Activated B cell treated with CpG ODN at 0.5 μM for 24 hours (primary cell): Measurements from ENCODE around the gene TM4SF20. TPM values are rescaled to one million over a fixed set of nuclear protein-coding genes. Genes with fewer than 3 reads are reported as not detected.

Experiments used
- ATAC-seq: fragments of 200-7000 bp; cut with Tn5 transposase; one replicate; pipeline ENCODE4 v1.10.0; 2021; ENCODE audit warnings: low read depth, mild to moderate bottlenecking, moderate library complexity
- CTCF ChIA-PET: fragments of 350-600 bp; sonication (Branson Sonifier 250); formaldehyde crosslinking; loops from one replicate; lab custom pipeline; 2021; ENCODE audit warnings: antibody characterized with exemption; lab: Charles Lee
- POLR2A ChIA-PET: fragments of 350-600 bp; sonication (Branson Sonifier 250); formaldehyde crosslinking; loops from one replicate; lab custom pipeline; 2021; ENCODE audit warnings: antibody characterized with exemption; lab: Charles Lee
- DNase-seq: peaks from one replicate; pipeline ENCODE4 v3.0.0; 2022
- H3K27ac Mint-ChIP-seq: one replicate; pipeline ENCODE4 v1.8.0; 2020; ENCODE audit warnings: mixed read lengths
- H3K27me3 Mint-ChIP-seq: one replicate; pipeline ENCODE4 v1.8.0; 2021; ENCODE audit warnings: mixed read lengths
- H3K36me3 Mint-ChIP-seq: one replicate; pipeline ENCODE4 v1.8.0; 2021; ENCODE audit warnings: low read depth, mixed read lengths
- H3K4me1 Mint-ChIP-seq: one replicate; pipeline ENCODE4 v1.8.0; 2021; ENCODE audit warnings: mixed read lengths
- H3K4me3 Mint-ChIP-seq: one replicate; pipeline ENCODE4 v1.8.0; 2020; ENCODE audit warnings: mild to moderate bottlenecking, mixed read lengths
- H3K9me3 Mint-ChIP-seq: one replicate; pipeline ENCODE4 v1.8.0; 2020; ENCODE audit warnings: mixed read lengths
- CTCF ChIP-seq: fragments of 200-600 bp; IDR thresholded peaks from one replicate; pipeline ENCODE4 v1.8.0; 2022; ENCODE audit warnings: antibody characterized with exemption, mild to moderate bottlenecking
- intact Hi-C: fragments of 100-400 bp; cut with micrococcal nuclease; formaldehyde crosslinking; loops from one replicate; pipeline ENCODE4 v1.15.1; 2024
- total RNA-seq: library from RNA; stranded (reverse); gene quantifications from 2 replicates; pipeline ENCODE4 v1.2.3, GENCODE V29; 2022

Gene TM4SF20
- not detected in 2 replicates for total RNA-seq

GRCh38 chr2:227379095-227379494 is at the start of gene TM4SF20:
TSS of gene TM4SF20 (minus strand) at chr2:227379306. CDS start at chr2:227379268, 38 bp downstream.
- DNase-seq (no peak), ATAC-seq (no peak)
- peaks cover 13% of the 10 kb centered on the region for H3K4me1 Mint-ChIP-seq
- H3K27ac Mint-ChIP-seq: no peak within 1 kb of the TSS
- CTCF ChIA-PET: interaction anchor here (0.5 kb wide), 1 partner anchor 163 kb away, joined by 3 read pairs; no protein-coding TSS in a partner anchor
- no peaks in the 10 kb centered on the region for H3K36me3 Mint-ChIP-seq
- peaks cover 3% of the 10 kb centered on the region for H3K27me3 Mint-ChIP-seq
- TF ChIP-seq CTCF: no peak
- intact Hi-C loops: no loop called here
- POLR2A ChIA-PET: no interaction called here
- H3K9me3 Mint-ChIP-seq: peaks cover 3% of the 10 kb centered on the region
- no peak within 1 kb of the TSS for H3K4me3 Mint-ChIP-seq

- no peak for TF ChIP-seq CTCF
- Mint-ChIP-seq H3K36me3 (peaks cover 9% of the 10 kb centered on the region), H3K27ac (no peak overlapping the region), H3K4me1 (no peaks in the 10 kb centered on the region), H3K4me3 (no peak overlapping the region), H3K9me3 (peaks cover 10% of the 10 kb centered on the region), H3K27me3 (no peaks in the 10 kb centered on the region)
- intact Hi-C loops: no loop called here
- ATAC-seq (no peak), DNase-seq (no peak)
- ChIA-PET CTCF (no interaction called here), POLR2A (no interaction called here)
These were observed 49.7 kb upstream of the TM4SF20 start for GRCh38 chr2:227428731-227429285.

GRCh38 chr2:227423656-227424499 is 44.8 kb upstream of the TM4SF20 start:
- no peak for TF ChIP-seq CTCF
- H3K36me3 Mint-ChIP-seq: no peaks in the 10 kb centered on the region
- no peak for DNase-seq
- no peak for ATAC-seq
- no peaks in the 10 kb centered on the region for H3K27me3 Mint-ChIP-seq
- ChIA-PET POLR2A (interaction anchor here (0.5 kb wide), 1 partner anchor 16 kb away, joined by 3 read pairs; no protein-coding TSS in a partner anchor), CTCF (no interaction called here)
- intact Hi-C loops: no loop called here
- no peaks in the 10 kb centered on the region for H3K4me1 Mint-ChIP-seq
- no peak overlapping the region for H3K27ac Mint-ChIP-seq
- H3K4me3 Mint-ChIP-seq: no peak overlapping the region
- no peaks in the 10 kb centered on the region for H3K9me3 Mint-ChIP-seq

- CTCF ChIA-PET: interaction anchor here (1.1 kb wide), 1 partner anchor 9 kb away, joined by 3 read pairs; no protein-coding TSS in a partner anchor
- intact Hi-C loops: no loop called here
- no peak for TF ChIP-seq CTCF
These were observed 41.3 kb upstream of the TM4SF20 start for GRCh38 chr2:227420087-227421052.

More at GRCh38 chr2:227420087-227421052, 41.3 kb upstream of the TM4SF20 start:
- no peak overlapping the region for H3K27ac Mint-ChIP-seq
- no peaks in the 10 kb centered on the region for H3K27me3 Mint-ChIP-seq
- no peak for ATAC-seq
- no peaks in the 10 kb centered on the region for H3K9me3 Mint-ChIP-seq
- no peak overlapping the region for H3K4me3 Mint-ChIP-seq
- no peak for DNase-seq
- POLR2A ChIA-PET: interaction anchor here (0.7 kb wide), 1 partner anchor 9 kb away, joined by 4 read pairs; no protein-coding TSS in a partner anchor
- H3K4me1 Mint-ChIP-seq: peaks cover 16% of the 10 kb centered on the region
- no peaks in the 10 kb centered on the region for H3K36me3 Mint-ChIP-seq
